K562 (cell line): Measurements from ENCODE around the gene KLHL29. TPM values are rescaled to one million over a fixed set of nuclear protein-coding genes. Genes with fewer than 3 reads are reported as not detected.

ENCODE experiments used
- ATAC-seq: fragments of 200-7000 bp; cut with Tn5 transposase; 3 replicates; pipeline ENCODE4 v1.9.1; 2020; ENCODE audit warnings: moderate library complexity
- BruUV-seq: library from RNA; stranded (reverse); fragments of 400-500 nt; replicated peaks from 2 replicates; lab custom pipeline; 2021; lab: Mats Ljungman, UMichigan
- CTCF ChIA-PET: fragments of 300-600 bp; formaldehyde crosslinking; extraction: SDS; loops from one replicate; lab custom pipeline; 2021; ENCODE audit warnings: low intra/inter-chr PET ratio; lab: Yijun Ruan, JAX
- POLR2A ChIA-PET: fragments of 300-600, 350-650 bp; sonication (Branson Sonifier 250); formaldehyde crosslinking; extraction: SDS; loops from one replicate; lab custom pipeline; 2021; ENCODE audit warnings: antibody characterized with exemption, inconsistent platforms; lab: Yijun Ruan, JAX
- DNase-seq, 4 experiments: peaks; one replicate each; pipeline versions ENCODE4 v3.0.0 to v3.0.0-alpha.2; 2011 to 2018; ENCODE audit warnings: low spot score in 3 of 4, mixed read lengths in 3 of 4; ENCODE audit errors: extremely low read depth in 1 of 4
- FAIRE-seq: peaks from 2 replicates; lab custom pipeline; 2011; peaks lifted over from hg19 to GRCh38; lab: Jason Lieb, UNC
- H2AFZ ChIP-seq: 2 replicates; pipeline ENCODE4 v1.6.0; 2011; ENCODE audit warnings: low read depth, low read length, control low read depth, inconsistent platforms
- H3K27ac ChIP-seq: fragments of 200-600 bp; 3 replicates; pipeline ENCODE4 v1.8.0; 2011; ENCODE audit warnings: low read depth, mild to moderate bottlenecking, control low read depth, inconsistent platforms, low read length, moderate library complexity, mixed read lengths; ENCODE audit errors: extremely low read depth
- H3K27me3 ChIP-seq, 2 experiments: fragments of 300-600 bp in 1 of 2; 2 replicates in 1 of 2; 3 replicates in 1 of 2; pipeline versions ENCODE4 v1.6.0 to v1.8.0; 2011; ENCODE audit warnings: inconsistent platforms in 2 of 2, low read length in 2 of 2, mild to moderate bottlenecking in 1 of 2, mixed read lengths in 1 of 2, moderate library complexity in 1 of 2; ENCODE audit not compliant: control insufficient read depth in 2 of 2, insufficient read depth in 2 of 2
- H3K36me3 ChIP-seq: fragments of 300-600 bp; 3 replicates; pipeline ENCODE4 v1.8.0; 2011; ENCODE audit warnings: mild to moderate bottlenecking, low read length, inconsistent platforms; ENCODE audit not compliant: control insufficient read depth, insufficient read depth
- H3K4me1 ChIP-seq, 2 experiments: fragments of 200-600 bp in 1 of 2; replicated peaks in 1 of 2; 2 replicates in 1 of 2; 3 replicates in 1 of 2; pipeline versions ENCODE4 v1.5.1 to v1.8.0; 2011; ENCODE audit warnings: inconsistent platforms in 2 of 2, low read length in 2 of 2, mild to moderate bottlenecking in 1 of 2, mixed read lengths in 1 of 2, moderate library complexity in 1 of 2; ENCODE audit not compliant: control insufficient read depth in 2 of 2, insufficient read depth in 2 of 2
- H3K4me2 ChIP-seq: 2 replicates; pipeline ENCODE4 v1.6.1; 2011; ENCODE audit warnings: low read length, control low read depth, inconsistent platforms, mixed read lengths; ENCODE audit not compliant: insufficient read depth
- H3K4me3 ChIP-seq: fragments of 200-600 bp; sonication (generic), shearing (Covaris generic); 2 replicates; pipeline ENCODE4 v1.5.1; 2016; ENCODE audit warnings: control low read depth, inconsistent platforms
- H3K79me2 ChIP-seq: fragments of 200-600 bp; 3 replicates; pipeline ENCODE4 v1.8.0; 2011; ENCODE audit warnings: low read length, inconsistent platforms; ENCODE audit not compliant: control insufficient read depth, insufficient read depth
- H3K9ac ChIP-seq, 2 experiments: 2 replicates each; pipeline versions ENCODE4 v1.6.0 to v1.6.1; 2011; ENCODE audit warnings: low read depth in 2 of 2, low read length in 2 of 2, control low read depth in 1 of 2, inconsistent platforms in 1 of 2, mild to moderate bottlenecking in 1 of 2, mixed read lengths in 1 of 2; ENCODE audit not compliant: insufficient read depth in 1 of 2
- H3K9me1 ChIP-seq: one replicate; pipeline ENCODE4 v1.6.0; 2011; ENCODE audit warnings: inconsistent platforms, mild to moderate bottlenecking, low read length, moderate library complexity; ENCODE audit not compliant: control insufficient read depth, insufficient read depth
- H3K9me3 ChIP-seq: replicated peaks from 2 replicates; pipeline ENCODE4 v1.5.1; 2011; ENCODE audit warnings: low read depth, low read length, inconsistent platforms; ENCODE audit not compliant: control insufficient read depth, insufficient read depth
- H4K20me1 ChIP-seq: replicated peaks from 2 replicates; pipeline ENCODE4 v1.6.1; 2011; ENCODE audit warnings: low read length, inconsistent platforms, mixed read lengths; ENCODE audit not compliant: control insufficient read depth, insufficient read depth
- CHD2 ChIP-seq: IDR thresholded peaks from 2 replicates; pipeline ENCODE4 v1.6.1; 2011; ENCODE audit warnings: low read depth, low read length
- HSF4 ChIP-seq: fragments of 250-450 bp; sonication (Bioruptor Pico); IDR thresholded peaks from 2 replicates; pipeline ENCODE4 v2.1.2; 2022; ENCODE audit warnings: mild to moderate bottlenecking, moderate library complexity, borderline replicate concordance
- MLX ChIP-seq, 2 experiments: fragments of 450-650 bp in 1 of 2; sonication (generic) in 1 of 2; formaldehyde crosslinking; conservative IDR thresholded peaks; 2 replicates each; pipeline versions ENCODE4 v1.4.0 to v1.8.1; 2020 to 2022; ENCODE audit warnings: mild to moderate bottlenecking in 1 of 2, missing genetic modification reagents in 1 of 2
- MNT ChIP-seq, 2 experiments: fragments of 450-650 bp; conservative IDR thresholded peaks; 2 replicates each; pipeline ENCODE4 v1.6.1; 2017; ENCODE audit warnings: mild to moderate bottlenecking in 2 of 2, moderate library complexity in 2 of 2
- NCOA2 ChIP-seq, 2 experiments: fragments of 450-650 bp; IDR thresholded peaks; 2 replicates each; pipeline ENCODE4 v1.6.1; 2018; ENCODE audit warnings: mild to moderate bottlenecking in 2 of 2, moderate library complexity in 1 of 2; ENCODE audit not compliant: partially characterized antibody in 2 of 2
- PTRF ChIP-seq: fragments of 450-650 bp; IDR thresholded peaks from 2 replicates; pipeline ENCODE4 v1.6.1; 2016; ENCODE audit warnings: mild to moderate bottlenecking, missing genetic modification characterization, missing compliant biosample characterization
- RB1 ChIP-seq: fragments of 450-650 bp; IDR thresholded peaks from 2 replicates; pipeline ENCODE4 v1.6.1; 2017; ENCODE audit warnings: low read depth, mild to moderate bottlenecking
- TAF9B ChIP-seq: fragments of 450-650 bp; IDR thresholded peaks from 2 replicates; pipeline ENCODE4 v1.6.1; 2018; ENCODE audit warnings: mild to moderate bottlenecking; ENCODE audit not compliant: partially characterized antibody
- ZBTB1 ChIP-seq: sonication (generic); formaldehyde crosslinking; IDR thresholded peaks from 2 replicates; pipeline ENCODE4 v1.8.1; 2023; ENCODE audit warnings: missing genetic modification reagents, low read depth, mild to moderate bottlenecking, borderline replicate concordance
- ZBTB43 ChIP-seq: sonication (generic); formaldehyde crosslinking; IDR thresholded peaks from 2 replicates; pipeline ENCODE4 v1.8.0; 2023; ENCODE audit warnings: mild to moderate bottlenecking, missing genetic modification reagents
- ZNF316 ChIP-seq: fragments of 450-650 bp; IDR thresholded peaks from 2 replicates; pipeline ENCODE4 v1.6.1; 2016
- ZNF507 ChIP-seq: conservative IDR thresholded peaks from 2 replicates; pipeline ENCODE4 v1.6.1; 2017; ENCODE audit warnings: missing genetic modification characterization, missing compliant biosample characterization
- ZNF740 ChIP-seq, 3 experiments: fragments of 200-800 bp in 1 of 3; sonication (Bioruptor generic) in 1 of 3; sonication (generic) in 1 of 3; formaldehyde crosslinking in 1 of 3; IDR thresholded peaks; 2 replicates each; pipeline versions ENCODE4 v1.6.1 to v1.8.0; 2016 to 2022; ENCODE audit warnings: mild to moderate bottlenecking in 2 of 3, missing compliant biosample characterization in 2 of 3, missing genetic modification characterization in 2 of 3, missing genetic modification reagents in 1 of 3
- ZSCAN32 ChIP-seq: fragments of 450-650 bp; formaldehyde crosslinking; IDR thresholded peaks from 2 replicates; pipeline ENCODE4 v1.4.0; 2020; ENCODE audit warnings: mild to moderate bottlenecking, moderate library complexity
- WGBS: fragments of 100-300 bp; shearing (Covaris generic); methylation state at CpG from one replicate; pipeline ENCODE4 v1.1.6; 2016; ENCODE audit warnings: low coverage, mixed read lengths; ENCODE audit not compliant: insufficient coverage; ENCODE audit errors: missing lambda C conversion rate; 5-methylcytosine and 5-hydroxymethylcytosine counted together
- in situ Hi-C: fragments of 300-500 bp; cut with MboI; formaldehyde crosslinking; loops from 4 replicates; pipeline ENCODE4 v1.15.0; 2018; ENCODE audit warnings: inconsistent platforms, mixed read lengths
- intact Hi-C: fragments of 100-400 bp; cut with micrococcal nuclease; formaldehyde crosslinking; loops from 2 replicates; pipeline ENCODE4 v1.14.2; 2022
- polyA plus RNA-seq, 8 experiments: library from polyadenylated mRNA; depleted of rRNA in 4 of 8; stranded (reverse) in 5 of 8; unstranded in 3 of 8; fragments of >200 nt; fragmentation: Nextera tagmentation in 2 of 8; fragmentation: Illumina TruSeq in 1 of 8; extraction: Ambion mirVana in 2 of 8; extraction: Trizol in 1 of 8; gene quantifications; 2 replicates each; pipeline versions ENCODE4 v1.2.1 to v1.2.3, GENCODE V29; 2011 to 2014; ENCODE audit warnings: inconsistent platforms in 1 of 8, missing spikeins in 1 of 8
- total RNA-seq, 7 experiments: library from RNA; depleted of rRNA in 6 of 7; stranded (reverse); fragments of >200 nt in 6 of 7; fragmentation: Illumina TruSeq in 2 of 7; extraction: Trizol in 2 of 7; gene quantifications; 2 replicates each; pipeline versions ENCODE4 v1.2.1 to v1.2.3, GENCODE V29; 2011 to 2021; ENCODE audit warnings: low replicate concordance in 1 of 7

Gene KLHL29
- total and polyA plus RNA-seq, 9 of the 15 experiments (the other 6 are each of a cell fraction or from before 2014, with no cell fraction given), result 0.03 to 0.31 (median 0.08) TPM; not detected in 1

GRCh38 chr2:23700627-23701026 lies 315.6 kb downstream of the KLHL29 start:
- CTCF ChIA-PET, result no interaction called here
- H3K4me2 ChIP-seq, result no peak overlapping the region
- in situ Hi-C loops (no loop called here), intact Hi-C loops (no loop called here)
- DNase-seq, result no peak
- no peaks in the 10 kb centered on the region; the same call in 1 of the 2 replicates for H4K20me1 ChIP-seq
- BruUV-seq, result no TSS peak
- H3K36me3 ChIP-seq, result no peaks in the 10 kb centered on the region
- no peak overlapping the region for H3K27ac ChIP-seq
- H3K4me1 ChIP-seq, result no peaks in the 10 kb centered on the region
- H3K9me3 ChIP-seq, result no peaks in the 10 kb centered on the region
- no peak overlapping the region for H3K9ac ChIP-seq
- no peak overlapping the region for H3K4me3 ChIP-seq
- POLR2A ChIA-PET, result no interaction called here
- no peak overlapping the region for H2AFZ ChIP-seq
- H3K9me1 ChIP-seq, result no peaks in the 10 kb centered on the region
- 4% methylated on average over 5 of the region's 5 CpGs for WGBS
- ATAC-seq, result no peak
- H3K27me3 ChIP-seq, result peaks cover 0 to 20% of the 10 kb centered on the region in 2 experiments; a peak in 2 of 5 replicates
- no peaks in the 10 kb centered on the region for H3K79me2 ChIP-seq
- no peak for FAIRE-seq
- no peak for TF ChIP-seq ZNF740 (CRISPR knock-in tag; IDR thresholded peaks at IDR 0.05)
- TF ChIP-seq ZNF740 (tag; IDR thresholded peaks at IDR 0.05), result no peak
- TF ChIP-seq HSF4 (CRISPR knock-in tag), result no peak
- no peak for TF ChIP-seq MLX (CRISPR knock-in tag; conservative IDR thresholded peaks at IDR 0.05)
- TF ChIP-seq ZBTB43, result no peak
- no peak for TF ChIP-seq ZSCAN32 (CRISPR knock-in tag)
- no peak for TF ChIP-seq ZNF316
- no peak for TF ChIP-seq TAF9B
- no peak for TF ChIP-seq ZNF507 (tag)
- TF ChIP-seq RB1, result no peak
- TF ChIP-seq NCOA2 (IDR thresholded peaks at IDR 0.05; ENCODE audit: partially characterized antibody in 2 of 2), result no peak
- TF ChIP-seq ZBTB1, result no peak
- TF ChIP-seq PTRF (tag), result no peak
- no peak for TF ChIP-seq MNT (conservative IDR thresholded peaks at IDR 0.05)
- TF ChIP-seq CHD2, result no peak
